Left ventricle myocardium inferior (tissue), 1 donor: ENCODE results near the gene PXK. TPM values are rescaled to one million over a fixed set of nuclear protein-coding genes. Genes with fewer than 3 reads are reported as not detected.

ENCODE experiments used
- DNase-seq: peaks from one replicate; pipeline ENCODE4 v3.0.0-alpha.2; 2020
- H3K27ac ChIP-seq: fragments of 200-600 bp; replicated peaks from 2 replicates; pipeline ENCODE4 v1.8.0; 2021
- H3K27me3 ChIP-seq: fragments of 200-600 bp; 2 replicates; pipeline ENCODE4 v1.8.0; 2021; ENCODE audit warnings: low read depth
- H3K36me3 ChIP-seq: fragments of 200-600 bp; 2 replicates; pipeline ENCODE4 v1.8.0; 2021
- H3K4me1 ChIP-seq: fragments of 200-600 bp; 2 replicates; pipeline ENCODE4 v1.8.0; 2021
- H3K4me3 ChIP-seq: fragments of 200-600 bp; 2 replicates; pipeline ENCODE4 v1.8.0; 2021; ENCODE audit warnings: mild to moderate bottlenecking, moderate library complexity
- H3K9me3 ChIP-seq: fragments of 200-600 bp; replicated peaks from 2 replicates; pipeline ENCODE4 v1.8.0; 2021
- intact Hi-C: fragments of 100-400 bp; cut with micrococcal nuclease; formaldehyde crosslinking; loops from one replicate; pipeline ENCODE4 v1.11.0; 2022
- total RNA-seq: library from RNA; stranded (reverse); fragmentation: NEBNext Ultra II Directional; extraction: Animal tissue kit (Norgen Biotek cat#: 25700); gene quantifications from one replicate; pipeline ENCODE4 v1.2.1, GENCODE V29; 2021
- TF ChIP-seq, protein P1 (sequence below): fragments of 200-600 bp; IDR thresholded peaks from 2 replicates; pipeline ENCODE4 v1.8.0; 2021; ENCODE audit warnings: antibody characterized with exemption, mild to moderate bottlenecking, borderline replicate concordance
- donor health status: DM: no; HTN: yes; CAD: no; lungs with severe emphysema.

Gene PXK
- total RNA-seq, 1 donor from 2014 or later = 9.2 TPM

DNA sequence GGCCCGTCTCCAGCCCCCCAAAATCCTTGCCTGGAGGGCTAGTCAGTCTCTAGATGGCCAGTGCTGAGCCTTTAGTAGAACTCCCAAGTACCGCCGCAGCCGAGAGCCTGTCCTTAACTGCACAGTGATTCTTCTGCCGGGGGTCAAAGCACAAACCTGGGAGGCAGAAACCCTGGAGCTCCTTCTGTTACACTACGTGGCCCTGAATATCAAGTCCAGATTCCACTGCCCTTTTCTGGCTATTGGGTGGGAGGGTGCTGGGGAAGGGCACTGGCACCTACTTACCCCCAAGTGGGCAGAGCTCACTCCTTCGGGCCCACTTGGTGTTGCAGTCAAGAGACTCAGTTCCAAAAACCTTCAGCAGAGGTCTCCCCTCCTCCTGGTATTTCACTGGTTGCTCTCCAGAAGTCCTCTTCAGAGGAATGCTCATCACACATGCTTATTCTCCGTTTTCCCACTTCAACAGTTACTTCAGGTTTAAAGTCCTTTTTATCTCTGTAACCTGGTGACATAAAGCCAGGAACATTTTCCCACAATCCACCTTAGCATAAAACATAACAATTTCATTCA is 90.1 kb downstream of the PXK start:
- DNase-seq = no peak
- TF ChIP-seq, protein P1, sequence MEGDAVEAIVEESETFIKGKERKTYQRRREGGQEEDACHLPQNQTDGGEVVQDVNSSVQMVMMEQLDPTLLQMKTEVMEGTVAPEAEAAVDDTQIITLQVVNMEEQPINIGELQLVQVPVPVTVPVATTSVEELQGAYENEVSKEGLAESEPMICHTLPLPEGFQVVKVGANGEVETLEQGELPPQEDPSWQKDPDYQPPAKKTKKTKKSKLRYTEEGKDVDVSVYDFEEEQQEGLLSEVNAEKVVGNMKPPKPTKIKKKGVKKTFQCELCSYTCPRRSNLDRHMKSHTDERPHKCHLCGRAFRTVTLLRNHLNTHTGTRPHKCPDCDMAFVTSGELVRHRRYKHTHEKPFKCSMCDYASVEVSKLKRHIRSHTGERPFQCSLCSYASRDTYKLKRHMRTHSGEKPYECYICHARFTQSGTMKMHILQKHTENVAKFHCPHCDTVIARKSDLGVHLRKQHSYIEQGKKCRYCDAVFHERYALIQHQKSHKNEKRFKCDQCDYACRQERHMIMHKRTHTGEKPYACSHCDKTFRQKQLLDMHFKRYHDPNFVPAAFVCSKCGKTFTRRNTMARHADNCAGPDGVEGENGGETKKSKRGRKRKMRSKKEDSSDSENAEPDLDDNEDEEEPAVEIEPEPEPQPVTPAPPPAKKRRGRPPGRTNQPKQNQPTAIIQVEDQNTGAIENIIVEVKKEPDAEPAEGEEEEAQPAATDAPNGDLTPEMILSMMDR = peak; percentile 32
- no peak overlapping the region for H3K4me3 ChIP-seq
- intact Hi-C loops = no loop called here
- H3K9me3 ChIP-seq = no peaks in the 10 kb centered on the region
- H3K27me3 ChIP-seq = no peaks in the 10 kb centered on the region
- peak overlapping the region; percentile 10 for H3K27ac ChIP-seq
- H3K36me3 ChIP-seq = peaks cover 69% of the 10 kb centered on the region
- peaks cover 41% of the 10 kb centered on the region for H3K4me1 ChIP-seq

DNA sequence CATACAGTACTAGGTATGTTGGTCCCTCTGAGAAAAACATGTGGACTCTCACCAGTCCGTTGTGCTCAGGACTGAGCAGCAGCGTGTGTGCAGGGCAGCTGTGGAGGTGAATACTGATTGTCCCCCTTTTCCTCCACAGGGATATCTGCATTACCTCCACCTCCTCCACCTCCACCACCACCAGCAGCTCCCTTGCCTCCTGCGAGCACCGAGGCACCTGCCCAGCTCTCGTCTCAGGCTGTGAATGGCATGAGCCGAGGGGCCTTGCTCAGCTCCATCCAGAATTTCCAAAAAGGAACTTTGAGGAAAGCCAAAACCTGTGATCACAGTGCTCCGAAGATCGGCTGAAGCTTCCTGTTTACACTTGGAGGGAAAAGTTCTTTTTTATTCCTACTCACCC is 91.9 kb downstream of the PXK start:
- intact Hi-C loops = no loop called here
- H3K27ac ChIP-seq = peak overlapping the region; percentile 37
- H3K4me3 ChIP-seq = no peak overlapping the region
- H3K36me3 ChIP-seq = peaks cover 86% of the 10 kb centered on the region
- H3K27me3 ChIP-seq = no peaks in the 10 kb centered on the region
- peaks cover 35% of the 10 kb centered on the region for H3K4me1 ChIP-seq
- no peaks in the 10 kb centered on the region for H3K9me3 ChIP-seq
- no peak for DNase-seq
- TF ChIP-seq, protein P1 = no peak

- H3K4me1 ChIP-seq = peaks cover 25% of the 10 kb centered on the region
Measured at GRCh38 chr3:58425782-58426181, 93.1 kb downstream of the PXK start.

GRCh38 chr3:58427661-58428361 is 95.1 kb downstream of the PXK start:
- H3K4me3 ChIP-seq = no peak overlapping the region
- H3K36me3 ChIP-seq = peaks cover 91% of the 10 kb centered on the region
- H3K9me3 ChIP-seq = no peaks in the 10 kb centered on the region
- H3K4me1 ChIP-seq = peaks cover 30% of the 10 kb centered on the region
- no peaks in the 10 kb centered on the region for H3K27me3 ChIP-seq
- TF ChIP-seq, protein P1 = no peak
- no peak overlapping the region for H3K27ac ChIP-seq
- intact Hi-C loops = no loop called here
- DNase-seq = no peak

More at GRCh38 chr3:58425782-58426181, 93.1 kb downstream of the PXK start:
- DNase-seq = no peak
- Histone ChIP-seq H3K27ac (no peak overlapping the region), H3K27me3 (no peaks in the 10 kb centered on the region), H3K9me3 (no peaks in the 10 kb centered on the region), H3K36me3 (peaks cover 97% of the 10 kb centered on the region), H3K4me3 (no peak overlapping the region)
- intact Hi-C loops = no loop called here
- TF ChIP-seq, protein P1 = no peak

DNA sequence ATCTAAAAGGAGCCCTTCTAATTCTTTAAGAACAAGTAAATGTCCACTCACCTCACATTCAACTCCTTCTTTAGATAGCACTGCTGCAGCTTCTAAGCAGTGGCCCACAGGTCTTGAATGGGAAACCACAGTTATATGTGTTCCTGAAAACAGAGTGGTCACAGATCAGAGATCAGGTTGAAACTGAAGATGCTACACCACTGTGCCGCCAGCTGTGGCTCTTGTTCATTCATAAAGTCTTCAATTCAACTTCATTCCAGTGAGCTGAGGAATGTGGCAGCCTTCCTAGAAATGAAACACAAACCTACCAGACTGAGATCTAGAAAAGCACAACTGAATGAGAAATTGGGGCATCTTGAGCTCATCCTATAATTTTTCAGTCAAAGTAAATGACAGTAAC is 97.0 kb downstream of the PXK start:
- DNase-seq = no peak
- intact Hi-C loops = no loop called here
- TF ChIP-seq, protein P1 = no peak
- H3K9me3 ChIP-seq = no peaks in the 10 kb centered on the region
- H3K36me3 ChIP-seq = peaks cover 73% of the 10 kb centered on the region
- H3K27ac ChIP-seq = no peak overlapping the region
- no peaks in the 10 kb centered on the region for H3K27me3 ChIP-seq
- H3K4me3 ChIP-seq = no peak overlapping the region
- H3K4me1 ChIP-seq = peaks cover 40% of the 10 kb centered on the region
